Stimulated activated CD8-positive, alpha-beta memory T cell treated with anti-CD3 and anti-CD28 coated beads, Interleukin-15, amount 100 ng/mL, for 24 hours (primary cell): ENCODE measurements around the gene SNX24.
"Not testable (repeated sequence)": the region's sequence is repeated elsewhere in the genome, so short reads cannot be mapped to it uniquely, and the experiment has no call there.

ENCODE experiments used
- DNase-seq: peaks from one replicate; pipeline ENCODE4 v3.0.0-alpha.2; 2020; ENCODE audit warnings: low read depth

The SNX24 gene, protein sequence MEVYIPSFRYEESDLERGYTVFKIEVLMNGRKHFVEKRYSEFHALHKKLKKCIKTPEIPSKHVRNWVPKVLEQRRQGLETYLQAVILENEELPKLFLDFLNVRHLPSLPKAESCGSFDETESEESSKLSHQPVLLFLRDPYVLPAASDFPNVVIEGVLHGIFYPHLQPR

GRCh38 chr5:122845229-122846050 lies at the start of gene SNX24:
SNX24 (plus strand) TSS chr5:122845613; CDS start chr5:122845634, 21 bp downstream.
- peak; percentile 45 for DNase-seq

GRCh38 chr5:122805481-122805880 lies 39.9 kb upstream of the SNX24 start:
- DNase-seq = no peak

DNA sequence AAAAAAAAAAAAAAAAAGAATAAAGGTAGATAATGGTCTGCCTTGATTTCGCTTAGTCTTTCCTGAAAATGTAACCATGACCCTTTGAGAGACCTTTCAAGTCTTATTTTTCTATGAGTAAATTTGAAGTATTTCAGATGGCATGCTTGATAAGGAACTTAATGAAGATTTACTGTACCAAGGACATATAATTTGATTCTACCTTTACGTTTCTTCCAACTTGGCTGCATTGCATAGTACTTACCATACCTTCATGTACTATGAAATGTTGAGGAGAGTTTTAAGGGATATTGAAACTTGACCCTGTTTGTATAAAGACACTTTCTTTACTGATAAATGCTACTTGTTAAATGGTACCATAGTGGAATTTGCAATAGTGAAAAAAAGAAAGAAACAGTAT lies 35.0 kb upstream of the SNX24 start:
- no peak for DNase-seq

GRCh38 chr5:122815218-122815767 lies 30.1 kb upstream of the SNX24 start:
- no peak for DNase-seq

DNA sequence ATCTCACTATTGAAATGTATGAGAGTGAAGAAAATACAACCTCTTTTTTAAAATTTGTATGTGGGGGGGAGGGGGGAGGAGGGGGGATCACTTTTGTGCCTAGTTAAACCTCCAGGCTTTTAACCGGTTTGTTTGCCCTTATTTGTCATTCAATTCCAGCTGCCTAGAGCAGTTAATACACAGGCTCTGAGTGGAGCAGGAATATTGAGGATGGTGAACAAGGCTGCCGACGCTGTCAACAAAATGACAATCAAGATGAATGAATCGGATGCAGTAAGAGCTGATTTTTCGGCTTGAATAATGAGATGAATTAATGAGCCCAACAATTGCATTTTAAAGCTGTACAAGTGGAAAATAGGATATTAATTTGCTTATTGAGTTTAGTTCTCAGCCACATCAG lies 28.7 kb upstream of the SNX24 start:
- no peak for DNase-seq

DNA sequence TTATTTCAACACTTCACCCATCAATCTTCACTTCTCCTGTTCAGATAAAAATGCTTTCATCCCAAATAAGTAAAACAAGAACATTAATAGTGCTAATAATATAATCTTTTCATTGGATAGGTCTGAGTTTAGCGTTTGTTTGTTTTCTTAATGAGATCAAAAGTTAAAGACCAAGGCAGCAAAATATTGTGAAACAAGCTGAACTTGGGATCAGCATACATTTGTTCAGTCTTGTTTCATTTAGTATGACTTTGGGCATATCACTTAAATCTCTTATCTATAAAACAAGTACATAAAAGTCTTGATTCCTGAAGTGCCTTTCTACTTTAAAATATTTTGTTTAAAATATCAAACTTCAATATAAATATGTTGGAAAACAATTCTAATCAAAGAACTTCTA lies 13.4 kb upstream of the SNX24 start:
- no peak for DNase-seq

- DNase-seq = no peak
These were observed 9.7 kb upstream of the SNX24 start for GRCh38 chr5:122835681-122836080.

- no peak for DNase-seq
These were observed 8.5 kb upstream of the SNX24 start for GRCh38 chr5:122836947-122837346.

GRCh38 chr5:122839731-122840130 lies 5.7 kb upstream of the SNX24 start:
- no peak for DNase-seq

- no peak for DNase-seq
These were observed 3.3 kb upstream of the SNX24 start for GRCh38 chr5:122842016-122842580.

- DNase-seq = no peak
These were observed 1.1 kb upstream of the SNX24 start for GRCh38 chr5:122844136-122844909.

GRCh38 chr5:122844910-122845228 lies 544 bp upstream of the SNX24 start:
- no peak for DNase-seq

GRCh38 chr5:122846051-122846550 lies 688 bp downstream of the SNX24 start:
- DNase-seq = no peak

DNA sequence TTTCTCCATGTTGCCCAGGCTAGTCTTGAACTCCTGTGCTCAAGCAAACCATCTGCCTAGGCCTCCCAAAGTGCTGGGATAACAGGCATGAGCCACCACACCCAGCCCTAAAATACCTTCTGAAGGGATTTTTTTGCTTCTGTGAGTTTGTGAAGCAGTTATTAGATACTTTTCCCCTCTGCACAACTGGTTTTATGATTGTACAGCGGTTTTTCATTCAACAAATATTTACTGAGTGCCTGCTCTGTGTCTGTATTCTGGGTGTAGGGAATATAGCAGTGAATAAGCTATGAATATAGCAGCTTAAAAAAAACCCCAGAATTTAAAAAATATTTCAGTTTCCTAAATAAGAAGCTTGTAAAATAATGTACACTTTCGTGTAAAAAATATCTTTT lies 2.3 kb downstream of the SNX24 start:
- no peak for DNase-seq

DNA sequence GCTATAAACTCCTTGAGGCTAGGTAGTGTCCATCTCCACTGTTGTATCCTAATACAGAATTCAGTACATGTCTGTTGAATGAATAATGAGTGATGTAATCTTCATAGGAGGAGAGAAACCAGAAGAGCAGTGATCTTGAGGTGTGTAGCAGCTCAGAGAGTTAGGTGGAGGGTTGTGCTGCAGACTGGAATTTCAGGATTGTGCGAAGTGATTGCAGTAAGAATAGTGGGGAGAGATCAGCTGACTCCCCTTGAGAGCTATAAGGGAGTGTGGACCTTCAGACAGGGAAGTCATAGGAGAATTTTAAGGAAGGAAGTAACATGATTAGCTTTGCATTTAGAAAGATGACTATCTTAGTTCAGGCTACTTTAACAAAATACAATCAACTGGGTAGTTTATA lies 4.4 kb downstream of the SNX24 start:
- DNase-seq = no peak

- DNase-seq = not testable (repeated sequence)
These were observed 12.1 kb downstream of the SNX24 start for GRCh38 chr5:122857538-122857937.

DNA sequence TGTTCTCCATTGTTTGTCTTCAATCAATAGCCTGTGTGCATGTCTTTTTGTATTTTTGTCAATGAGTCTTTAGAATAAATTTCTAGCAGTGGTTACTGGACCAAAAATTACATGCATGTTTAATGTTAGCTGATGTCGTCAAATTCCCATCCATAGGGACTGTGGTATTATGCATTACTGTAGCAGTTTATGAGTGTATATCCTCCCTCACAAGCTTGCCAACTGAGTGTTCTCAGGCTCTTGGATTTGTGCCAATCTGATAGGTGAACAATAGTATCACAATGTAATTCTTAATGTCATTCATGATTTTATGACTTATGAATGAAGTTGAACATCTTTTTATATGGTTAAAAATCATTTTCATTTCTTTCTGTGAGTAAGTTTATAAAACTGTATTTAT lies 13.0 kb downstream of the SNX24 start:
- no peak for DNase-seq

DNA sequence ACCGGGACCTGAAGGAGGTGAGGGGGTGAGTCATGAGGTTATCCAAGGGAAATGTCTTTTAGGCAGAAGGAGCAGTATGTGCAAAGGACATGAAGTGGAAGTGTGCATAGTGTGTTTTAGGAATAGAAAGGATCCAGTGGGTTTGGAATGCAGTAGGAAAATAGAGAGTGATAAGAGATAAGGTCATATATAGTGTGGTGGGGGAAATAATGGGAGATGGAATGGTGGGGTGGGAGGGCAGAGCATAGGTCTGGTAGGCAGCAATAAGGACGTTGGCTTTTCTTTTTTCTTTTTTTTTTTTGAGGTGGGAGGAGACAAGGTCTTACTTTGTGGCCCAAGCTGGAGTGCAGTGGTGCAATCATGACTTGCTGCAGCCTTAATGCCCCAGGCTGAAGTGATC lies 17.8 kb downstream of the SNX24 start:
- no peak for DNase-seq

GRCh38 chr5:122863721-122864120 lies 18.3 kb downstream of the SNX24 start:
- DNase-seq = no peak

GRCh38 chr5:122864400-122864799 lies 19.0 kb downstream of the SNX24 start:
- no peak for DNase-seq

DNA sequence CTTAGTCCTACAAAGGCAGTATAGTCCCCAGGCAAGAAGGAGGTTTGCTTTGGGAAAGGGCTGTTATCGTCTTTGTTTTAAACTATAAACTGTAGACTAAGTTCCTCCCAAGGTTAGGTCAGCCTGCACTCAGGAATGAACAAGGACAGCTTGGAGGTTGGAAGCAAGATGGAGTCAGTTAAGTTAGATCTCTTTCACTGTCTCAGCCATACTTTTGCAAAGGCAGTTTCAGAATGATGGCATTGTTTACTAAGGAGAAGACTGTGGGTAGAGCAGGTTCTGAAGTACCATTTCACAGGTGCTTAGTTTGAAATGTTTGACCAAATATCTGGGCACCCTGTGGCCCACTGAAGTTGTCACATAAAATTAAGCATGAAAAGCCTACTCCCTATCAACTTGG lies 19.4 kb downstream of the SNX24 start:
- DNase-seq = no peak

DNA sequence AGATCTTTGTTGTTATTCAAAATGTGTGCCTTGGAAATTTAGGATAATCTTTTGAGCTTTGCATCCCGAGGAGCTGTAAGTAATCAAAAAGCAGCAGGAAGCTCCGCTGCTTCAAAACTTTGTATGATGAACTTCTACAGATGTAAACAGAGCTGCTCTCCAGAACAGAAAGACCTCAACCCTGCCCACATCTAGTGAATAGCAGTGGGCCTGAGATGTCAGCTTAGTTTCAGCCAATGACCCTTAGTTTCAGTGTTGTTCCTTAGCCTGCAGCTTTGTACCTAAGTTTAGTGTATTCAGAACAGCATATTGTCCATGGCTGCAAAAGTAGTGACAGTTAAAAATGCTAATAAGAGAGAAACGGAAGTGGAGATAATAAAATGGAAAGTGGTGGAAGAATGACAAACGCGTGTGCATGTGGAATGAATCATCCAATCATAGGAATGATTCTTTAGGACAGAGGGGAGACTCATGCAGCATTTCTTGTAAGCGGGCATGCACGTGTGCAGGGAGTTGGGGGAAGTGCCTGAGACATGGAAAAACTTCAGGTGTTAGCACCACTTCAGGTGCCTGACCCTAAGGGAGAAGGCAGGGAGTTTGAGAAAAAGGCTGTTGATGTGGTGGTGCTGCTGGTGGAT lies 24.9 kb downstream of the SNX24 start:
- DNase-seq = no peak
